ENCODE results near the gene LUC7L2.
A peak's percentile ranks its signal among the peaks of the same experiment; 100 is the strongest.

Gene LUC7L2

DNA sequence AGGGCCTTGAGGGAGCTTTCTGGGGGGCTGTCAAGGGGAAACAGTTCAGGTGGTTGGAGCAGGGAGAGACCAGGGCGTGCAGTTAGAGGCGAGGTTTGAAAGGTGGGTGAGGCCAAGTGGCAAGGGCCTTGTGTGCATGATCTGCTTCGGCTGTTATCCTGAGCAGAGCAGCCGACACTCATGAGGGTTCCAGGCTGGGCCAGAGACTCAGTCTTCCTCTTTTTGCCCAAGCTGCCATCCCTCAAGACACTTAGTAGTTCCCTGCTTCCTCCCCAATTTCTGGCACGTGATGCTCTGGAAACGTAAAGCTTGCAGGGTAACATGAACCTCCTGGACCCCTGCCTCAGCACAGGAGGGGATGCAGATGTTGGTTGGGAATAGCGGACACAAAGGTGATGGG, 79.7 kb downstream of the LUC7L2 start:
- peaks cover 9% of the 10 kb centered on the region; the same call in 1 of the 2 replicates for H3K36me3 ChIP-seq (ENCODE audit: insufficient read depth, low read length)
- H3K9me3 ChIP-seq (ENCODE audit: insufficient read depth, low read length, severe bottlenecking): no peaks in the 10 kb centered on the region
- no peaks in the 10 kb centered on the region for H3K79me2 ChIP-seq (ENCODE audit: insufficient read depth, low read length)
- no peak overlapping the region for H3K27ac ChIP-seq (ENCODE audit: low read length)
- H3K9ac ChIP-seq (ENCODE audit: low read depth, low read length): no peak overlapping the region
- DNase-seq (no peak), ATAC-seq (ENCODE audit: insufficient read depth, low read depth) (no peak)
- H3K4me1 ChIP-seq (ENCODE audit: insufficient read depth, low read length): no peaks in the 10 kb centered on the region
- no peak overlapping the region for H3K4me3 ChIP-seq (ENCODE audit: low read depth in 1 of 2, low read length in 2 of 2)
- no peaks in the 10 kb centered on the region for H4K20me1 ChIP-seq (ENCODE audit: insufficient read depth, low read length)
- no peak overlapping the region for H2AFZ ChIP-seq (ENCODE audit: low read depth, low read length)
- no peak overlapping the region for H3K4me2 ChIP-seq (ENCODE audit: insufficient read depth, low read length)
- TF ChIP-seq CTCF (IDR thresholded peaks at IDR 0.05; ENCODE audit: borderline replicate concordance, extremely low read depth, low read length, poor library complexity, severe bottlenecking) (no peak), EZH2 (IDR thresholded peaks at IDR 0.05; ENCODE audit: borderline replicate concordance, low read depth, low read length, severe bottlenecking) (no peak)
- no peaks in the 10 kb centered on the region for H3K27me3 ChIP-seq (ENCODE audit: insufficient read depth, low read length, poor library complexity)

- no peaks in the 10 kb centered on the region for H3K9me3 ChIP-seq (ENCODE audit: insufficient read depth, low read length, severe bottlenecking)
- no peaks in the 10 kb centered on the region for H3K4me1 ChIP-seq (ENCODE audit: insufficient read depth, low read length)
- no peak overlapping the region for H3K4me3 ChIP-seq (ENCODE audit: low read depth in 1 of 2, low read length in 2 of 2)
- no peak for DNase-seq
- no peak overlapping the region for H3K9ac ChIP-seq (ENCODE audit: low read depth, low read length)
- H3K79me2 ChIP-seq (ENCODE audit: insufficient read depth, low read length): no peaks in the 10 kb centered on the region
- ATAC-seq (ENCODE audit: insufficient read depth, low read depth): peak; percentile 33; the same call in 1 of the 3 replicates
- no peaks in the 10 kb centered on the region for H3K36me3 ChIP-seq (ENCODE audit: insufficient read depth, low read length)
- no peak overlapping the region for H2AFZ ChIP-seq (ENCODE audit: low read depth, low read length)
- H3K27ac ChIP-seq (ENCODE audit: low read length): no peak overlapping the region
- no peak overlapping the region for H3K4me2 ChIP-seq (ENCODE audit: insufficient read depth, low read length)
- TF ChIP-seq CTCF (IDR thresholded peaks at IDR 0.05; ENCODE audit: borderline replicate concordance, extremely low read depth, low read length, poor library complexity, severe bottlenecking): no peak
- no peak for TF ChIP-seq EZH2 (IDR thresholded peaks at IDR 0.05; ENCODE audit: borderline replicate concordance, low read depth, low read length, severe bottlenecking)
- no peaks in the 10 kb centered on the region for H4K20me1 ChIP-seq (ENCODE audit: insufficient read depth, low read length)
- no peaks in the 10 kb centered on the region for H3K27me3 ChIP-seq (ENCODE audit: insufficient read depth, low read length, poor library complexity)
Measured at GRCh38 chr7:139441961-139442360, 82.3 kb downstream of the LUC7L2 start.

DNA sequence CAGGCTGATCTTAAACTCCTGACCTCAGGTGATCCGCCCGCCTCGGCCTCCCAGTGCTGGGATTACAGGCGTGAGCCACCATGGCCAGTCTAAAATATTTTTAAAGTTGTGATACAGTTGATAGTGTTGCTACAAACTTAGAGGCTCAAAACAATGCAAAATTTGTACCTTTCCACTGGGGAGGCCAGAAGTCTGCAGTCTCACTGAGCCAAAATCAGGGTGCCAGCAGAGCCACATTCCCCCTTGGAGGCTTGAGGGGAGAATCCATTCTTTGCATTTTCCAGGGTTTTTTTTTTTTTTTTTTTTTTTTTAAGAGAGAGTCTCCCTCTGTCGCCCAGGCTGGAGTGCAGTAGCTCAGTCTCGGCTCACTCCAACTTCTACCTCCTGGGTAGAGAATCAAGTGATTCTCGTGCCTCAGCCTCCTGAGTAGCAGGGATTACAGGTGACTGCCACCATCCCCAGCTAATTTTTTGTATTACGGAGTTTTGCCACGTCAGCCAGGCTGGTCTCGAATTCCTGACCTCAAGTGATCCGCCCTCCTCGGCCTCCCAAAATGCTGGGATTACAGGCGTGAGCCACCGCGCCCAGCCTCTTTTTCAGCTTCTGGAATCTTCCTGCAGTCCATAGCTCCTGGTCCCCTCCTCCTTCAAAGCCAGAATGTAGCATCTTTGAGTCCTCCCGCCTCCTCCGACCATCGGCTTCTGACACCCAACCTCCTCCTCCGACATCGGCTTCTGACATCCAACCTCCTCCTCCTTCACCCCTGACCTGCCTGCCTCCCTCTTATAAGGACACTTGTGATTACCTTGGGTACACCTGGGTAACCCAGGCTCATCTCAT, 86.6 kb downstream of the LUC7L2 start:
- no peak for TF ChIP-seq EZH2 (IDR thresholded peaks at IDR 0.05; ENCODE audit: borderline replicate concordance, low read depth, low read length, severe bottlenecking)
- no peak for TF ChIP-seq CTCF (IDR thresholded peaks at IDR 0.05; ENCODE audit: borderline replicate concordance, extremely low read depth, low read length, poor library complexity, severe bottlenecking)
- H3K4me2 ChIP-seq (ENCODE audit: insufficient read depth, low read length): no peak overlapping the region
- H4K20me1 ChIP-seq (ENCODE audit: insufficient read depth, low read length): no peaks in the 10 kb centered on the region
- H3K27me3 ChIP-seq (ENCODE audit: insufficient read depth, low read length, poor library complexity): no peaks in the 10 kb centered on the region
- ATAC-seq (ENCODE audit: insufficient read depth, low read depth): no peak
- no peak for DNase-seq
- no peak overlapping the region for H2AFZ ChIP-seq (ENCODE audit: low read depth, low read length)
- H3K4me1 ChIP-seq (ENCODE audit: insufficient read depth, low read length): no peaks in the 10 kb centered on the region
- no peaks in the 10 kb centered on the region for H3K9me3 ChIP-seq (ENCODE audit: insufficient read depth, low read length, severe bottlenecking)
- no peak overlapping the region for H3K27ac ChIP-seq (ENCODE audit: low read length)
- no peak overlapping the region for H3K4me3 ChIP-seq (ENCODE audit: low read depth in 1 of 2, low read length in 2 of 2)
- H3K79me2 ChIP-seq (ENCODE audit: insufficient read depth, low read length): no peaks in the 10 kb centered on the region
- H3K36me3 ChIP-seq (ENCODE audit: insufficient read depth, low read length): no peaks in the 10 kb centered on the region
- no peak overlapping the region for H3K9ac ChIP-seq (ENCODE audit: low read depth, low read length)

Data from DND-41 (cell line).